Measurements from ENCODE around the gene ADGRV1.

DNA sequence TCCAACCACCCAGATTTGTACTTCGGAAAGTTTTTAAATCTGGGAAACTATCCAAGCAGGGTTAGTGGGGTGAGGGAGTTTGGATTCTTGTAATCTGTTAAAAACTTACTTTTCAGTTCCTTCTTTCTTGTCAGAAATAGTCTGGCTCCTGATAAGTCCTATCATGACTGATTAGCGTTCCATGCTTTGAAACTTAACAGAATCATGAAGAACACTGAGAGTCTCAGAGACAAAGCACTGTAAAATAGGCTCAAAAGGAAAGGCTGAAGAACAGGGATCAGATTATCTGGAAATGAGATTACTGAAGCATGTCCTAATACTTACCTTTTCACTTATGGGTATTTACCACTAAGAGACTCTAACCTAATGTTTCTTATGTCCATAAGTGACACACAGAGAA lies 582.1 kb downstream of the ADGRV1 start:
- TF ChIP-seq POLR2A (IDR thresholded peaks at IDR 0.05; ENCODE audit: low read depth, low read length) (no peak), TAF1 (IDR thresholded peaks at IDR 0.05; ENCODE audit: borderline replicate concordance, low read depth, low read length) (no peak), POLR2AphosphoS5 (IDR thresholded peaks at IDR 0.05; ENCODE audit: low read depth, low read length) (no peak)
